ENCODE measurements around the gene FHL2. TPM values are rescaled to one million over a fixed set of nuclear protein-coding genes. Genes with fewer than 3 reads are reported as not detected.

The FHL2 gene
- polyA plus RNA-seq, 1 donor (not counting 4 experiments of a cell fraction or from before 2014, with no cell fraction given), result 132 TPM

DNA sequence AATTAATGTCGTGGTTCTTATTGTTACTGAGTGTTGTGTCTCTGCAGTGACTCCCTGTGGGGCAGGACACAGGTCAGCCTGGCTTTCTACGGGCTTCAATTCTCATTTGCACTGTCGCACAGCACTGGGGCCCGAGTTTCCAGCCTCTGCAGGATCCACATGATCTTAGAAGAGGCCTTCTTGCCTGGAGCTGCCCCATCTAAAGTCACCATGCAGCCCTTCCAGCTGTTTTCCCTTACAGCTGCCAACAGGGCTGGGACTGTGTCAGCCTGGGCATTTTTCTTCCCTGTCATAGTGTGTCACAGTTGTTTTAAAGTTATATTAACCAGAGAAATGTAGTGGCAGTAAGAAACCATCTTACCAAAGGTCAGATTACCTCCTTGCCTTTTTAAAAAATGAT lies 27.0 kb downstream of the FHL2 start:
- Histone ChIP-seq H4K20me1 (ENCODE audit: control insufficient read depth, extremely low read depth, insufficient read depth, low read length) (peaks cover 8% of the 10 kb centered on the region), H3K4me2 (ENCODE audit: control insufficient read depth, extremely low read depth, insufficient read depth, low read depth, low read length) (peak overlapping the region; percentile 13), H3K9me3 (ENCODE audit: control insufficient read depth, low read depth, low read length) (no peaks in the 10 kb centered on the region), H3K36me3 (ENCODE audit: control insufficient read depth in 2 of 2, extremely low read depth in 1 of 2, insufficient read depth in 2 of 2, low read length in 2 of 2) (peaks cover 30 to 62% of the 10 kb centered on the region in 2 experiments), H3K9ac (ENCODE audit: control insufficient read depth, extremely low read depth, insufficient read depth, low read length) (peak overlapping the region; percentile 6), H3K27ac (ENCODE audit: control insufficient read depth, insufficient read depth, low read length) (peak overlapping the region; percentile 69), H3K4me1 (ENCODE audit: control insufficient read depth, extremely low read depth, insufficient read depth, low read length) (peaks cover 60% of the 10 kb centered on the region), H3K79me2 (ENCODE audit: control insufficient read depth, insufficient read depth, low read length) (peaks cover 53% of the 10 kb centered on the region), H3K4me3 (ENCODE audit: control insufficient read depth in 2 of 3, extremely low read depth in 1 of 3, insufficient read depth in 2 of 3, low read depth in 1 of 3, low read length in 3 of 3) (no peak overlapping the region), H2AFZ (ENCODE audit: control insufficient read depth, low read length) (no peak overlapping the region), H3K27me3 (ENCODE audit: control insufficient read depth, extremely low read depth, insufficient read depth, low read length) (no peaks in the 10 kb centered on the region), H3K9me1 (ENCODE audit: control insufficient read depth, extremely low read depth, insufficient read depth, low read length) (no peaks in the 10 kb centered on the region)
- no peak for TF ChIP-seq EZH2 (IDR thresholded peaks at IDR 0.05; ENCODE audit: low read length)
- TF ChIP-seq CTCF (optimal IDR thresholded peaks at IDR 0.05 in 1 of 3, IDR thresholded peaks at IDR 0.05 in 1 of 3, conservative IDR thresholded peaks at IDR 0.05 in 1 of 3; ENCODE audit: extremely low read depth in 1 of 3, insufficient read depth in 2 of 3, low read length in 3 of 3), result no peak
- DNase-seq (ENCODE audit: low read depth, low spot score) (no peak), FAIRE-seq (no peak)
- dilution Hi-C loops (cut with MboI; ENCODE audit: extremely low pct_ligation_motif_present, low sequenced_read_pairs), result no loop called here

- peak overlapping the region; percentile 69 for H3K27ac ChIP-seq (ENCODE audit: control insufficient read depth, insufficient read depth, low read length)
- H3K27me3 ChIP-seq (ENCODE audit: control insufficient read depth, extremely low read depth, insufficient read depth, low read length), result no peaks in the 10 kb centered on the region
- peaks cover 8% of the 10 kb centered on the region for H4K20me1 ChIP-seq (ENCODE audit: control insufficient read depth, extremely low read depth, insufficient read depth, low read length)
- TF ChIP-seq EZH2 (IDR thresholded peaks at IDR 0.05; ENCODE audit: low read length) (no peak), CTCF (optimal IDR thresholded peaks at IDR 0.05 in 1 of 3, IDR thresholded peaks at IDR 0.05 in 1 of 3, conservative IDR thresholded peaks at IDR 0.05 in 1 of 3; ENCODE audit: extremely low read depth in 1 of 3, insufficient read depth in 2 of 3, low read length in 3 of 3) (no peak)
- peaks cover 32 to 66% of the 10 kb centered on the region in 2 experiments for H3K36me3 ChIP-seq (ENCODE audit: control insufficient read depth in 2 of 2, extremely low read depth in 1 of 2, insufficient read depth in 2 of 2, low read length in 2 of 2)
- no peaks in the 10 kb centered on the region for H3K9me3 ChIP-seq (ENCODE audit: control insufficient read depth, low read depth, low read length)
- FAIRE-seq (peak; percentile 52), DNase-seq (ENCODE audit: low read depth, low spot score) (peak; percentile 66)
- H2AFZ ChIP-seq (ENCODE audit: control insufficient read depth, low read length), result no peak overlapping the region
- dilution Hi-C loops (cut with MboI; ENCODE audit: extremely low pct_ligation_motif_present, low sequenced_read_pairs), result no loop called here
- H3K9ac ChIP-seq (ENCODE audit: control insufficient read depth, extremely low read depth, insufficient read depth, low read length), result peak overlapping the region; percentile 1
- peaks cover 54% of the 10 kb centered on the region for H3K4me1 ChIP-seq (ENCODE audit: control insufficient read depth, extremely low read depth, insufficient read depth, low read length)
- H3K4me3 ChIP-seq (ENCODE audit: control insufficient read depth in 2 of 3, extremely low read depth in 1 of 3, insufficient read depth in 2 of 3, low read depth in 1 of 3, low read length in 3 of 3), result no peak overlapping the region
- H3K4me2 ChIP-seq (ENCODE audit: control insufficient read depth, extremely low read depth, insufficient read depth, low read depth, low read length), result no peak overlapping the region
- H3K9me1 ChIP-seq (ENCODE audit: control insufficient read depth, extremely low read depth, insufficient read depth, low read length), result no peaks in the 10 kb centered on the region
- peaks cover 54% of the 10 kb centered on the region for H3K79me2 ChIP-seq (ENCODE audit: control insufficient read depth, insufficient read depth, low read length)
Measured at GRCh38 chr2:105371156-105371555, 27.7 kb downstream of the FHL2 start.
